Motor neuron (in vitro differentiated cells): ENCODE data around the gene SLBP. TPM values are rescaled to one million over a fixed set of nuclear protein-coding genes. Genes with fewer than 3 reads are reported as not detected.

Experiments used
- ATAC-seq, 8 experiments: fragments of 200-7000 bp; cut with Tn5 transposase; replicated peaks in 6 of 8; 2 replicates each; pipeline ENCODE4 v1.8.0; 2021; ENCODE audit warnings: mild to moderate bottlenecking in 8 of 8, moderate library complexity in 8 of 8
- H3K27ac ChIP-seq, 2 donors: fragments of 250-450 bp; sonication (Bioruptor Pico); 2 replicates each; pipeline ENCODE4 v1.9.0; 2021; ENCODE audit warnings: antibody characterized with exemption in 2 of 2, mild to moderate bottlenecking in 2 of 2, moderate library complexity in 1 of 2
- H3K4me1 ChIP-seq, 2 donors: fragments of 250-450 bp; sonication (Bioruptor Pico); replicated peaks in 1 of 2; 2 replicates each; pipeline ENCODE4 v1.6.1; 2021; ENCODE audit warnings: antibody characterized with exemption in 2 of 2, mild to moderate bottlenecking in 2 of 2, moderate library complexity in 1 of 2
- H3K4me3 ChIP-seq, 5 donors: fragments of 250-450 bp; sonication (Bioruptor Pico); 2 replicates each; pipeline ENCODE4 v1.9.0; 2021; ENCODE audit warnings: antibody characterized with exemption in 5 of 5, mild to moderate bottlenecking in 5 of 5, moderate library complexity in 4 of 5
- WGBS, 10 experiments: fragments of 450-650 bp; shearing (Covaris generic); methylation state at CpG; one replicate each; pipeline ENCODE4 v1.0.0; 2022; 5-methylcytosine and 5-hydroxymethylcytosine counted together
- in situ Hi-C, 9 experiments: fragments of 400-800 bp; cut with MboI; loops; one replicate each; pipeline ENCODE4 v1.15.0; 2021; ENCODE audit warnings: low sequenced_read_pairs in 9 of 9, low pct_unique_long_range_greater_than_20kb in 2 of 9; ENCODE audit not compliant: unreplicated experiment in 9 of 9
- total RNA-seq, 8 experiments: library from RNA; unstranded; fragments of 300-600 nt; gene quantifications; 2 replicates each; pipeline versions ENCODE4 v1.2.3 to v1.2.4, GENCODE V29; 2022

SLBP gene
- total RNA-seq, 8 experiments from 2014 or later, result 33.9 to 88.1 (median 44.2) TPM

GRCh38 chr4:1669850-1670249 lies 42.3 kb downstream of the SLBP start:
- Histone ChIP-seq H3K4me3 (no peak overlapping the region), H3K27ac (no peak overlapping the region), H3K4me1 (peaks cover 0 to 3% of the 10 kb centered on the region in 2 donors)
- ATAC-seq, result no peak
- WGBS, 10 experiments, result 80 to 92% (median 88%) methylated on average over 2 to 9 of the region's 21 CpGs; no CpG with 5 or more reads in 6 of the 10 experiments
- in situ Hi-C loops, result no loop called here

GRCh38 chr4:1669270-1669669 lies 42.8 kb downstream of the SLBP start:
- no peaks in the 10 kb centered on the region for H3K4me1 ChIP-seq
- in situ Hi-C loops, result no loop called here
- H3K27ac ChIP-seq, result no peak overlapping the region
- no peak for ATAC-seq
- WGBS, 10 experiments, result 60 to 100% (median 76%) methylated on average over 1 to 8 of the region's 12 CpGs; no CpG with 5 or more reads in 6 of the 10 experiments
- H3K4me3 ChIP-seq, result no peak overlapping the region

GRCh38 chr4:1668488-1668840 lies 43.7 kb downstream of the SLBP start:
- in situ Hi-C loops, result no loop called here
- ATAC-seq, result no peak
- Histone ChIP-seq H3K27ac (no peak overlapping the region), H3K4me3 (no peak overlapping the region), H3K4me1 (no peaks in the 10 kb centered on the region)
- WGBS, 10 experiments, result 68 to 100% (median 92%) methylated on average over 3 to 4 of the region's 8 CpGs; no CpG with 5 or more reads in 7 of the 10 experiments

- 43 to 100% (median 95%) methylated on average over 1 to 7 of the region's 15 CpGs; no CpG with 5 or more reads in 2 of the 10 experiments for WGBS, 10 experiments
- in situ Hi-C loops, result no loop called here
- Histone ChIP-seq H3K4me3 (no peak overlapping the region), H3K27ac (no peak overlapping the region), H3K4me1 (no peaks in the 10 kb centered on the region)
- no peak for ATAC-seq
Observed at GRCh38 chr4:1667273-1667672, 44.8 kb downstream of the SLBP start.

- no peak overlapping the region for H3K4me3 ChIP-seq
- WGBS, 10 experiments, result 89 to 100% (median 92%) methylated on average over 2 to 10 of the region's 12 CpGs; no CpG with 5 or more reads in 6 of the 10 experiments
- in situ Hi-C loops, result no loop called here
- H3K27ac ChIP-seq, result no peak overlapping the region
- H3K4me1 ChIP-seq, result no peaks in the 10 kb centered on the region
- no peak for ATAC-seq
Observed at GRCh38 chr4:1666391-1666790, 45.7 kb downstream of the SLBP start.

DNA sequence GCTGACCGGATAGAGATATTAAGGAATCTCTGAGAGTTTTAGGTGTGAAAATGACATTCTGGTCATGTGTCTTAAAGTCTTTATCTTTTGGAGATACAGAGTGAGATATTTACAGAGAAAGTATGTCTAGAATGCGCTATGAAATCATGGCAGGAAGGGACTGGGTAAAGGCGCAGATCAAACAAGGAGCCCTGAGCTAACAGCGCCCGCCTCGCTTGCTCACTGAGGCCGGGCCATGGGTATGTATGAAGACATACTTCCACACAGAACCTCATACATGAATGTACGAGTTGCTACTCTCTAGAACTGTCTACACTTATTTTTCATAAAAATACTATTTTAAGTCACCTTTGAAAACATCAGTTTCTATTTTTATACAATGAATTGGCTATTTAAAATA lies 48.0 kb downstream of the SLBP start:
- WGBS, 10 experiments, result 81 to 95% (median 89%) methylated on average over 4 to 8 of the region's 8 CpGs; no CpG with 5 or more reads in 2 of the 10 experiments
- in situ Hi-C loops, result no loop called here

DNA sequence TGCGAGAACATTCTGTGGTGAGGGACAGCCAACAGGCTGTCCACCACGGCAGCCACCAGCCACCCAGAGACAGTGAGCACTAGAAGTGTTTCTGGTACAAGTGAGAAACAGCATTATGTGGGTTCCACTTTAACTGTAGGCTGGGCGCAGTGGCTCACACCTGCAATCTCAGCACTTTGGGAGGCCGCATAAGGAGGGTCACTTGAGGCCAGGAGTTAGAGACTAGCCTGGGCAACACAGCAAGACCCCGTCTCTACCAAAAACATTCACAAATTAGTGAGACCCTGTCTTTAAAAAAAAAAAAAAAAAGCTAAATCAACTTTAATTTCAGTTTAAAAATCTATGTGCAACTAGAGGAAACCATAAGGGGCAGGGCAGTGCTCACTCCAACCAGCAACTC lies 48.6 kb downstream of the SLBP start:
- Histone ChIP-seq H3K4me3 (no peak overlapping the region), H3K4me1 (no peaks in the 10 kb centered on the region), H3K27ac (no peak overlapping the region)
- in situ Hi-C loops, result no loop called here
- no peak for ATAC-seq
- 83 to 100% (median 93%) methylated on average over 2 to 3 of the region's 5 CpGs; no CpG with 5 or more reads in 7 of the 10 experiments for WGBS, 10 experiments

More for the DNA sequence above, 48.0 kb downstream of the SLBP start:
- Histone ChIP-seq H3K4me1 (no peaks in the 10 kb centered on the region), H3K27ac (no peak overlapping the region), H3K4me3 (no peak overlapping the region)
- ATAC-seq, result no peak

DNA sequence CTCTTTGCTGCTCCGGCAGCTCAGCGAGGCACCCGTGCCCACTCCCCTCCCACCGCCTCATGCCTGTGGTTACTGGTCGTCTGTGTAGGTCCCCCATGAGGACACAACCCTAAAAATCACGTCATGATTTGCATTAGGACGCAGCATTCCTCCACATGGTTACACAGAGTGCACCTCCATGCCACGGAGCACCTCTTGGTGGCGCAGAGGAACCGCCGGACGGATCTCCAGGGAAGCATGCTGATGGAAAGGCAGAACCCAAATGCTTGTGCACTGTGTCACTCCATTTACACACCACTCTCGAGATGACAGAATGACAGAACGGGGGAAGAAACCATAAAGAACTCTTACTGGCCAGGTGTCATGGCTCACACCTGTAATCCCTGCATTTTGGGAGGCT lies 50.4 kb downstream of the SLBP start:
- Histone ChIP-seq H3K27ac (no peak overlapping the region), H3K4me3 (no peak overlapping the region), H3K4me1 (no peaks in the 10 kb centered on the region)
- 52 to 100% (median 88%) methylated on average over 2 to 4 of the region's 14 CpGs; no CpG with 5 or more reads in 6 of the 10 experiments for WGBS, 10 experiments
- in situ Hi-C loops, result no loop called here
- ATAC-seq, result no peak

DNA sequence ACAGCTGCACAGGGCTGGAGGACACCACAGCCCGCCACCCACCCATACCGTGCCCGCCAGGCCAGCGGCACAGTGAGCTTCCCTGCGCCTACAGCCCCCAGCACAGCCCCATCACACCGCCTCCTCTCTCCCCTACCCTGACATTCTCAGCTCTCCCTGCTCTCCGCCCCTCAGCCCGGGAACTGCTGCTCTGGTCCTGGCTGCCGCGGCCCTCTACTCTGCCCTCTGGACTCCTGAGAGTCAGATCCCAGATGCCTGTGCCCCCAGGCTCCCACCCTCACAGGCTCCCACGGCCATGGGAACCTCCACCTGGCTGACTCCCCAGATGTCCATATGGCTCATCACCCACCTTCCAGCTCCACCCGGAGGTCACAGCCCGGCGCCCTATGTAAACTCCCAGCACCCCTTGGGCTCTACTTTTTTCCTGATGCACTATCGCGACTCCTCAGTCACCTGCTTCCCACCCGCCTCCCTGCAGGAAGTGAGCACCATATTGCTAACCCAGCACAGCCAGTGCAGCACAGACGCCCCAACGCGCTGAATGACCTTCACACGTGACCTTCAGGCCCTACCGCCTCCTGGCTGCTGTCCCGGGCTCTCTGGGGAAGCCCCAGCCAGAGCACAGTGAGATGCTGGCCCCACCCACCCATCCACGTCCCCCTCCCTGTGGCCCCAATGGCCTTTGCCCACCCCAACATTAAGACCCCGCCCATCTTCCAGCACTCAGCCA lies 51.0 kb downstream of the SLBP start:
- Histone ChIP-seq H3K27ac (no peak overlapping the region), H3K4me1 (no peaks in the 10 kb centered on the region), H3K4me3 (no peak overlapping the region)
- in situ Hi-C loops, result no loop called here
- WGBS, 10 experiments, result 57 to 100% (median 78%) methylated on average over 2 to 7 of the region's 25 CpGs; no CpG with 5 or more reads in 6 of the 10 experiments
- ATAC-seq, result peak in 2 of 8 experiments; percentile 16 to 41

DNA sequence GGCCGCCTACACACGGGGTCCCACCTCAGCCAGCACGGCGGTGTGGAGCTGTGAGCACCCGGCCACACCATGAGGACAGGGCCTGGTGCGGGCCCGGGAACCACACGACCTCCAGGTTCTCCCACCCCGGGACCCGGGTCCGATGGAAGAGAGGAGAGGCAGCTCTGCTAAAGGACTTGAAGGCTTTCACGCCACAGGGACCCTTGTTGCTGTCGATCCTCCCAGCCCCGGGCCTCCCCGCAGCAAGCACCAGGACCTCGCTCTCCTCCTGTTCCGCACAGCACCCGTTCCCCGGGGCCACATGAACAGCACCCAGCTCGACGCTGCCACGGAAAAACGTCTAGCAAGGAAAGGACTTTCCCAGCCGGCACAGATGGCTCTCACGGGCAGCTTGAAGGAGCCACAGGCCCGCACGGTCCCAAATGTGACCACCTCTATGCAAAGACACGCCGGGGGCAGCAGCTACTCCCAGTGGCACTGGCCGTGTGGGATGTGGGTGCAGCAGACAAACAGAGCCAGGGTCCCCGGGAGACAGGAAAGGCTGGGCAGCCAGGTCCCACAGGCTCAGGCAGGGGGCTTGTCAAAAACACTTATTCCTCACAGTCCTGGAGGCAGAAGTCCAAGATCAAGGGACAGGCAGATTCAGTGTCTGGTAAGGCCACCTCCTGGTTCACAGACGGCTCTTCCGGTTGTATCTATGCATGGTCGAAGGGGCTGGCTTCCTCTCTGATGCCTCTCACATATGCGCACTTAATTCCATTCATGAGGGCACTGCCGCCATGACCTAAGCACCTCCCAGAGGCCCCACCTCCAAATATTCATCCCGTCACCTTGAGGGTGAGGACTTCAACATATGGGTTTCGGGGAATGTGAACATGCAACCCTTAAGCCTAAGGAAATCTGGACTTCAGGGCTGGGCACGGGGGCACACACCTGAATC lies 52.7 kb downstream of the SLBP start:
- peak in 3 of 8 experiments; percentile 74 to 89 (median 76) for ATAC-seq
- Histone ChIP-seq H3K4me3 (no peak overlapping the region), H3K4me1 (no peaks in the 10 kb centered on the region), H3K27ac (no peak overlapping the region)
- in situ Hi-C loops, result no loop called here
- 20 to 100% (median 87%) methylated on average over 1 to 26 of the region's 39 CpGs; no CpG with 5 or more reads in 2 of the 10 experiments for whole genome bisulfite sequencing, 10 experiments

GRCh38 chr4:1658581-1658980 lies 53.5 kb downstream of the SLBP start:
- WGBS, 10 experiments, result 74 to 100% (median 92%) methylated on average over 1 to 9 of the region's 12 CpGs; no CpG with 5 or more reads in 3 of the 10 experiments
- H3K4me1 ChIP-seq, result no peaks in the 10 kb centered on the region
- ATAC-seq, result peak in 1 of 8 experiments; percentile 36
- in situ Hi-C loops, result no loop called here
- H3K4me3 ChIP-seq, result no peak overlapping the region
- no peak overlapping the region for H3K27ac ChIP-seq

GRCh38 chr4:1658146-1658545 lies 54.0 kb downstream of the SLBP start:
- no peak overlapping the region for H3K27ac ChIP-seq
- 29 to 95% (median 88%) methylated on average over 1 to 10 of the region's 12 CpGs; no CpG with 5 or more reads in 3 of the 10 experiments for WGBS, 10 experiments
- in situ Hi-C loops, result no loop called here
- no peaks in the 10 kb centered on the region for H3K4me1 ChIP-seq
- H3K4me3 ChIP-seq, result no peak overlapping the region
- peak in 1 of 8 experiments; percentile 59 for ATAC-seq

DNA sequence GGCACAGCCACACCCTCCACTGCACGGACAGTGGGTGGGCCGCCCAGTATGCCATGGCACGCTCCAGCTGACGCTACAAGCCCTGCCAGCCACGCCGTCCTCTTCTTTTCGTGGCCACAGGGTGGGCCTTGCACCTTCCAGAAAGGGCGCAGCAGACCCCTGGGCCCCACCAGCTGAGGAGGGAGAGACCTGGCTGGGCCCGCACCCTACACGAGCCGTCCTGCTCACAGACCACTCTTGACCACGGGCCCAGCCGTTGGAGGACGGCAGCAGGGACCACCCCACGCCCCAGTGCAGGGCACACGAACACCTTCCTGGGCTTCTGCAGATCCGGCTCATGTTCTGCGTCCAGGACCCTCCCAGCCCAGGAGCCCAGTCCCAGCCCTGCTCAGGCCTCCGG lies 55.1 kb downstream of the SLBP start:
- in situ Hi-C loops, result no loop called here
- 60 to 100% (median 91%) methylated on average over 1 to 6 of the region's 19 CpGs; no CpG with 5 or more reads in 6 of the 10 experiments for WGBS, 10 experiments
- ATAC-seq, result no peak
- Histone ChIP-seq H3K4me1 (no peaks in the 10 kb centered on the region), H3K27ac (no peak overlapping the region), H3K4me3 (no peak overlapping the region)
